ENCODE results near the gene VAC14. TPM values are rescaled to one million over a fixed set of nuclear protein-coding genes. Genes with fewer than 3 reads are reported as not detected.

VAC14 gene
- total and polyA plus RNA-seq, 2 of the 8 experiments (the other 6 are each of a cell fraction or from before 2014, with no cell fraction given) = 56.0 to 108 TPM

GRCh38 chr16:70775399-70775798 is 25.6 kb downstream of the VAC14 start:
- no peak overlapping the region for H2AK5ac ChIP-seq (ENCODE audit: low read depth, low read length)
- WGBS, 2 experiments (ENCODE audit: extremely low coverage in 1 of 2, insufficient coverage in 1 of 2, insufficient read length in 1 of 2, insufficient replicate concordance in 2 of 2, low coverage in 1 of 2, low lambda C conversion rate in 2 of 2, missing lambda C conversion rate in 1 of 2) = 96% methylated on average over 3 of the region's 4 CpGs; no CpG with 5 or more reads in 1 of the 2 experiments
- H3K4ac ChIP-seq (replicated peaks; ENCODE audit: insufficient read length, low read depth, low read length) = no peak overlapping the region
- no peaks in the 10 kb centered on the region for H3K27me3 ChIP-seq (replicated peaks in 1 of 4; ENCODE audit: control insufficient read depth in 3 of 4, extremely low read depth in 1 of 4, insufficient read depth in 3 of 4, low read length in 3 of 4)
- no peak overlapping the region for H3K4me2 ChIP-seq (ENCODE audit: insufficient read depth in 1 of 2, low read depth in 2 of 2, low read length in 2 of 2)
- no peak overlapping the region for H4K91ac ChIP-seq (replicated peaks; ENCODE audit: insufficient read length, low read length)
- no peak for DNase-seq (ENCODE audit: low read depth in 1 of 2, low spot score in 2 of 2)
- no peaks in the 10 kb centered on the region; a peak in 1 of 7 replicates for H3K4me1 ChIP-seq (replicated peaks in 1 of 4; ENCODE audit: control insufficient read depth in 3 of 4, insufficient read depth in 4 of 4, low read length in 3 of 4)
- H3K4me3 ChIP-seq (ENCODE audit: extremely low read depth in 1 of 4, insufficient read depth in 2 of 4, low read depth in 3 of 4, low read length in 4 of 4) = no peak overlapping the region
- H4K5ac ChIP-seq (ENCODE audit: insufficient read length, low read depth, low read length) = no peak overlapping the region
- no peak overlapping the region for H3K14ac ChIP-seq (ENCODE audit: insufficient read length)
- H3K9ac ChIP-seq (replicated peaks in 1 of 4; ENCODE audit: extremely low read depth in 1 of 4, low read depth in 3 of 4, low read length in 3 of 4) = no peak overlapping the region
- H4K20me1 ChIP-seq (replicated peaks in 1 of 2; ENCODE audit: control insufficient read depth in 1 of 2, insufficient read depth in 2 of 2, low read length in 2 of 2) = peaks cover 3 to 6% of the 10 kb centered on the region in 2 experiments
- H3K9me3 ChIP-seq (ENCODE audit: insufficient read depth in 2 of 2, low read depth in 1 of 2, low read length in 1 of 2) = no peaks in the 10 kb centered on the region
- H3K79me1 ChIP-seq (ENCODE audit: low read depth, low read length) = no peaks in the 10 kb centered on the region
- H3K56ac ChIP-seq (replicated peaks; ENCODE audit: insufficient read length, low read depth, low read length) = no peak overlapping the region
- H2BK120ac ChIP-seq (replicated peaks; ENCODE audit: low read depth, low read length) = no peak overlapping the region
- H2AFZ ChIP-seq (ENCODE audit: low read length) = no peak overlapping the region
- ChIA-PET CTCF (ENCODE audit: partially characterized antibody) (interaction anchor here (1.0 to 2.7 kb wide), 7 partner anchors 8 to 121 kb away, joined by 3 to 11 read pairs (median 5); no protein-coding TSS in a partner anchor), POLR2A (ENCODE audit: partially characterized antibody) (no interaction called here)
- no peaks in the 10 kb centered on the region for H3K79me2 ChIP-seq (ENCODE audit: control insufficient read depth in 1 of 2, insufficient read depth in 2 of 2, low read length in 2 of 2)
- no peak overlapping the region for H2BK15ac ChIP-seq (ENCODE audit: low read length)
- no peak overlapping the region for H2BK12ac ChIP-seq (ENCODE audit: low read depth, low read length)
- H3K27ac ChIP-seq (ENCODE audit: low read depth, low read length) = no peak overlapping the region
- H3K23me2 ChIP-seq (ENCODE audit: low read depth, low read length) = no peaks in the 10 kb centered on the region
- FAIRE-seq = no peak
- H2BK20ac ChIP-seq (ENCODE audit: low read length) = no peak overlapping the region
- H3K18ac ChIP-seq (ENCODE audit: extremely low read depth, low read length) = no peak overlapping the region
- peaks cover 4 to 15% (median 8%) of the 10 kb centered on the region in 4 experiments; a peak in 7 of 8 replicates for H3K36me3 ChIP-seq (ENCODE audit: control insufficient read depth in 2 of 4, insufficient read depth in 4 of 4, low read length in 3 of 4)
- H3K23ac ChIP-seq (ENCODE audit: insufficient read length) = no peak overlapping the region
- H2BK5ac ChIP-seq (ENCODE audit: low read depth, low read length) = no peak overlapping the region
- H4K8ac ChIP-seq (ENCODE audit: extremely low read depth, insufficient read depth, low read length) = no peak overlapping the region
- no peak for TF ChIP-seq SIN3A (conservative IDR thresholded peaks at IDR 0.05 in 1 of 2, IDR thresholded peaks at IDR 0.05 in 1 of 2; ENCODE audit: low read depth in 1 of 2, low read length in 2 of 2)
